ENCODE data around the gene PCAT7. TPM values are rescaled to one million over a fixed set of nuclear protein-coding genes. Genes with fewer than 3 reads are reported as not detected.

PCAT7 gene

Small RNA genes lying within 50 kb of the gene (small RNA-seq; reads per million reads assigned to genes)
- not detected for gene RNU6-669P (ENCODE audit: low read depth)

Measured in mesenchymal stem cell (in vitro differentiated cells and primary cell).